Trophoblast cell (in vitro differentiated cells and primary cell): ENCODE measurements around the gene RGS7.

ENCODE experiments used
- DNase-seq, 2 donors: peaks; one replicate each; pipeline ENCODE4 v3.0.0-alpha.2; 2016
- H2AFZ ChIP-seq: 2 replicates; pipeline ENCODE4 v1.6.1; 2013; ENCODE audit warnings: low read length, moderate library complexity, mild to moderate bottlenecking; ENCODE audit not compliant: insufficient read depth, poor library complexity
- H2AK5ac ChIP-seq: 2 replicates; pipeline ENCODE4 v1.6.1; 2013; ENCODE audit warnings: mild to moderate bottlenecking, low read length
- H2BK120ac ChIP-seq: 2 replicates; pipeline ENCODE4 v1.6.1; 2013; ENCODE audit warnings: low read length, mild to moderate bottlenecking, moderate library complexity; ENCODE audit not compliant: insufficient read depth, poor library complexity
- H2BK12ac ChIP-seq: 2 replicates; pipeline ENCODE4 v1.6.1; 2013; ENCODE audit warnings: mild to moderate bottlenecking, low read length, moderate library complexity
- H2BK5ac ChIP-seq: 2 replicates; pipeline ENCODE4 v1.6.1; 2013; ENCODE audit warnings: low read length, low read depth, moderate library complexity, mild to moderate bottlenecking; ENCODE audit not compliant: poor library complexity
- H3K14ac ChIP-seq: 2 replicates; pipeline ENCODE4 v1.6.1; 2013; ENCODE audit warnings: mild to moderate bottlenecking, low read length
- H3K18ac ChIP-seq: 2 replicates; pipeline ENCODE4 v1.6.1; 2013; ENCODE audit warnings: mild to moderate bottlenecking, low read length
- H3K23ac ChIP-seq: 2 replicates; pipeline ENCODE4 v1.6.1; 2013; ENCODE audit warnings: low read length
- H3K27ac ChIP-seq: 2 replicates; pipeline ENCODE4 v1.5.1; 2013; ENCODE audit warnings: low read depth, mild to moderate bottlenecking, inconsistent platforms, low read length, moderate library complexity
- H3K27me3 ChIP-seq: 2 replicates; pipeline ENCODE4 v1.6.1; 2013; ENCODE audit warnings: inconsistent platforms, mild to moderate bottlenecking, low read length, moderate library complexity; ENCODE audit not compliant: insufficient read depth
- H3K36me3 ChIP-seq, 2 experiments: 1 replicate in 1 of 2; 2 replicates in 1 of 2; pipeline ENCODE4 v1.6.1; 2013; ENCODE audit warnings: low read length in 2 of 2, mild to moderate bottlenecking in 2 of 2, moderate library complexity in 1 of 2; ENCODE audit not compliant: insufficient read depth in 2 of 2, control insufficient read depth in 1 of 2
- H3K4ac ChIP-seq: 2 replicates; pipeline ENCODE4 v1.6.1; 2013; ENCODE audit warnings: low read depth, mild to moderate bottlenecking, low read length, moderate library complexity
- H3K4me1 ChIP-seq, 2 experiments: 1 replicate in 1 of 2; 2 replicates in 1 of 2; pipeline ENCODE4 v1.6.1; 2013; ENCODE audit warnings: low read length in 2 of 2, mild to moderate bottlenecking in 2 of 2, moderate library complexity in 1 of 2; ENCODE audit not compliant: insufficient read depth in 2 of 2, control insufficient read depth in 1 of 2
- H3K4me2 ChIP-seq: 2 replicates; pipeline ENCODE4 v1.6.1; 2013; ENCODE audit warnings: inconsistent platforms, mild to moderate bottlenecking, low read length, moderate library complexity
- H3K4me3 ChIP-seq: 2 replicates; pipeline ENCODE4 v1.5.1; 2013; ENCODE audit warnings: mild to moderate bottlenecking, low read depth, low read length, inconsistent platforms
- H3K79me1 ChIP-seq: one replicate; pipeline ENCODE4 v1.6.1; 2013; ENCODE audit warnings: low read length
- H3K79me2 ChIP-seq: 2 replicates; pipeline ENCODE4 v1.6.1; 2013; ENCODE audit warnings: low read length, mild to moderate bottlenecking; ENCODE audit not compliant: control insufficient read depth, insufficient read depth, poor library complexity
- H3K9ac ChIP-seq: 2 replicates; pipeline ENCODE4 v1.6.1; 2013; ENCODE audit warnings: mild to moderate bottlenecking, low read length
- H3K9me3 ChIP-seq: 2 replicates; pipeline ENCODE4 v1.6.1; 2013; ENCODE audit warnings: low read depth, mild to moderate bottlenecking, control low read depth, inconsistent platforms, low read length; ENCODE audit not compliant: insufficient read depth
- H4K12ac ChIP-seq: 2 replicates; pipeline ENCODE4 v1.6.1; 2013; ENCODE audit warnings: low read depth, mild to moderate bottlenecking, low read length, moderate library complexity
- H4K8ac ChIP-seq: 2 replicates; pipeline ENCODE4 v1.6.1; 2013; ENCODE audit warnings: low read depth, mild to moderate bottlenecking, low read length, moderate library complexity
- H4K91ac ChIP-seq: one replicate; pipeline ENCODE4 v1.6.1; 2013; ENCODE audit warnings: low read depth, mild to moderate bottlenecking, low read length, moderate library complexity
- WGBS: extraction: QIAGEN DNeasy Blood & Tissue Kit; methylation state at CpG from one replicate; pipeline ENCODE4 v1.1.7; 2013; ENCODE audit warnings: missing lambda C conversion rate; ENCODE audit not compliant: insufficient read length, insufficient coverage; ENCODE audit errors: extremely low coverage; 5-methylcytosine and 5-hydroxymethylcytosine counted together

The RGS7 gene

GRCh38 chr1:241022366-241022765, 334.6 kb downstream of the RGS7 start:
- Histone ChIP-seq H3K27ac (no peak overlapping the region), H3K4me2 (no peak overlapping the region), H2AFZ (no peak overlapping the region), H3K27me3 (no peaks in the 10 kb centered on the region), H3K79me1 (no peaks in the 10 kb centered on the region), H3K9ac (no peak overlapping the region), H3K23ac (no peak overlapping the region), H3K9me3 (no peaks in the 10 kb centered on the region), H4K8ac (no peak overlapping the region), H3K36me3 (no peaks in the 10 kb centered on the region), H3K18ac (no peak overlapping the region), H3K4me1 (no peaks in the 10 kb centered on the region), H2AK5ac (no peak overlapping the region), H3K79me2 (no peaks in the 10 kb centered on the region), H2BK12ac (no peak overlapping the region), H4K91ac (no peak overlapping the region), H2BK120ac (no peak overlapping the region), H2BK5ac (no peak overlapping the region), H4K12ac (no peak overlapping the region), H3K4ac (no peak overlapping the region), H3K14ac (no peak overlapping the region), H3K4me3 (no peak overlapping the region)
- no CpG with 5 or more reads among the region's 4 CpGs for WGBS
- no peak for DNase-seq

GRCh38 chr1:241020851-241021697, 335.9 kb downstream of the RGS7 start:
- H3K79me1 ChIP-seq: no peaks in the 10 kb centered on the region

GRCh38 chr1:241012708-241013340, 344.2 kb downstream of the RGS7 start:
- WGBS: no CpG with 5 or more reads among the region's 7 CpGs

More at GRCh38 chr1:241020851-241021697, 335.9 kb downstream of the RGS7 start:
- WGBS: no CpG with 5 or more reads among the region's 6 CpGs
- H3K23ac ChIP-seq: no peak overlapping the region
- no peak overlapping the region for H3K4me3 ChIP-seq
- no peaks in the 10 kb centered on the region for H3K4me1 ChIP-seq
- H3K36me3 ChIP-seq: no peaks in the 10 kb centered on the region
- H3K27me3 ChIP-seq: no peaks in the 10 kb centered on the region
- H2AK5ac ChIP-seq: no peak overlapping the region
- H4K91ac ChIP-seq: no peak overlapping the region
- H3K9ac ChIP-seq: no peak overlapping the region
- no peak overlapping the region for H2AFZ ChIP-seq
- no peak for DNase-seq
- no peaks in the 10 kb centered on the region for H3K9me3 ChIP-seq
- no peak overlapping the region for H4K12ac ChIP-seq
- H2BK5ac ChIP-seq: no peak overlapping the region
- H3K14ac ChIP-seq: no peak overlapping the region
- no peak overlapping the region for H4K8ac ChIP-seq
- H3K4me2 ChIP-seq: no peak overlapping the region
- no peaks in the 10 kb centered on the region for H3K79me2 ChIP-seq
- no peak overlapping the region for H3K4ac ChIP-seq
- H3K18ac ChIP-seq: no peak overlapping the region
- no peak overlapping the region for H2BK12ac ChIP-seq
- H3K27ac ChIP-seq: no peak overlapping the region
- H2BK120ac ChIP-seq: no peak overlapping the region

GRCh38 chr1:241007668-241008067, 349.3 kb downstream of the RGS7 start:
- no peak overlapping the region for H2BK120ac ChIP-seq
- no peak overlapping the region for H3K27ac ChIP-seq
- no peaks in the 10 kb centered on the region for H3K36me3 ChIP-seq
- H2BK5ac ChIP-seq: no peak overlapping the region
- H3K4me2 ChIP-seq: no peak overlapping the region
- H3K18ac ChIP-seq: no peak overlapping the region
- H3K9ac ChIP-seq: no peak overlapping the region
- no peak overlapping the region for H2AFZ ChIP-seq
- H3K4me3 ChIP-seq: no peak overlapping the region
- H2AK5ac ChIP-seq: no peak overlapping the region
- no peak for DNase-seq
- H3K9me3 ChIP-seq: no peaks in the 10 kb centered on the region
- no peak overlapping the region for H4K12ac ChIP-seq
- H4K91ac ChIP-seq: no peak overlapping the region
- H4K8ac ChIP-seq: no peak overlapping the region
- WGBS: no CpG with 5 or more reads among the region's 4 CpGs
- H3K27me3 ChIP-seq: no peaks in the 10 kb centered on the region
- no peaks in the 10 kb centered on the region for H3K79me1 ChIP-seq
- H2BK12ac ChIP-seq: no peak overlapping the region
- H3K79me2 ChIP-seq: no peaks in the 10 kb centered on the region
- H3K4me1 ChIP-seq: no peaks in the 10 kb centered on the region
- no peak overlapping the region for H3K4ac ChIP-seq
- no peak overlapping the region for H3K14ac ChIP-seq
- H3K23ac ChIP-seq: no peak overlapping the region

More at GRCh38 chr1:241012708-241013340, 344.2 kb downstream of the RGS7 start:
- Histone ChIP-seq H2BK12ac (no peak overlapping the region), H2AK5ac (no peak overlapping the region), H3K27me3 (no peaks in the 10 kb centered on the region), H2AFZ (no peak overlapping the region), H3K27ac (no peak overlapping the region), H3K4ac (no peak overlapping the region), H3K9me3 (no peaks in the 10 kb centered on the region), H3K36me3 (no peaks in the 10 kb centered on the region), H3K9ac (no peak overlapping the region), H4K8ac (no peak overlapping the region), H3K79me2 (no peaks in the 10 kb centered on the region), H4K91ac (no peak overlapping the region), H4K12ac (no peak overlapping the region), H3K23ac (no peak overlapping the region), H3K18ac (no peak overlapping the region), H2BK120ac (no peak overlapping the region), H3K4me2 (no peak overlapping the region), H2BK5ac (no peak overlapping the region), H3K14ac (no peak overlapping the region), H3K79me1 (no peaks in the 10 kb centered on the region), H3K4me3 (no peak overlapping the region), H3K4me1 (no peaks in the 10 kb centered on the region)
- DNase-seq: no peak
